HepG2 (cell line): ENCODE data around the gene SLC17A9. TPM values are rescaled to one million over a fixed set of nuclear protein-coding genes. Genes with fewer than 3 reads are reported as not detected.

ENCODE experiments used
- HNRNPH1 ChIP-seq: fragments of 200-400 bp; formaldehyde crosslinking; optimal IDR thresholded peaks from 2 replicates; pipeline ENCODE3; 2017; ENCODE audit warnings: mild to moderate bottlenecking, low read depth, low read length
- JUN ChIP-seq: sonication (generic); formaldehyde crosslinking; IDR thresholded peaks from 2 replicates; pipeline ENCODE4 v1.4.0; 2020; ENCODE audit warnings: mild to moderate bottlenecking, missing genetic modification reagents
- RBAK ChIP-seq: sonication (generic); formaldehyde crosslinking; IDR thresholded peaks from 2 replicates; pipeline ENCODE4 v1.5.1; 2020; ENCODE audit warnings: mild to moderate bottlenecking, missing genetic modification reagents
- ZMYM4 ChIP-seq: sonication (generic); formaldehyde crosslinking; IDR thresholded peaks from 2 replicates; pipeline ENCODE4 v1.8.1; 2023; ENCODE audit warnings: mild to moderate bottlenecking, missing genetic modification reagents
- ZNF225 ChIP-seq: sonication (generic); formaldehyde crosslinking; IDR thresholded peaks from 2 replicates; pipeline ENCODE4 v1.4.0; 2020; ENCODE audit warnings: mild to moderate bottlenecking, missing genetic modification reagents
- polyA plus RNA-seq, 8 experiments: library from polyadenylated mRNA; depleted of rRNA in 3 of 8; stranded (reverse) in 7 of 8; unstranded in 1 of 8; fragments of >200 nt; fragmentation: Illumina TruSeq in 4 of 8; extraction: Trizol in 4 of 8; gene quantifications; 2 replicates each; pipeline versions ENCODE4 v1.2.1 to v1.2.3, GENCODE V29; 2011 to 2016; ENCODE audit warnings: low read depth in 4 of 8, missing spikeins in 1 of 8, mixed read lengths in 1 of 8; ENCODE audit not compliant: insufficient read depth in 1 of 8
- total RNA-seq, 5 experiments: library from RNA; depleted of rRNA; stranded (reverse); fragments of >200 nt; fragmentation: Illumina TruSeq; extraction: Trizol; gene quantifications; 2 replicates each; pipeline ENCODE4 v1.2.3, GENCODE V29; 2016; ENCODE audit warnings: low read depth in 1 of 5
- TF ChIP-seq, protein P1 (sequence below): IDR thresholded peaks from 2 replicates; pipeline ENCODE4 v1.4.0; 2020; ENCODE audit warnings: mild to moderate bottlenecking, missing genetic modification reagents
- TF ChIP-seq, protein P2 (sequence below): sonication (generic); formaldehyde crosslinking; IDR thresholded peaks from 2 replicates; pipeline ENCODE4 v1.5.0; 2020; ENCODE audit warnings: missing genetic modification reagents
- TF ChIP-seq, protein P3 (sequence below): sonication (generic); formaldehyde crosslinking; IDR thresholded peaks from 2 replicates; pipeline ENCODE4 v1.4.0; 2020; ENCODE audit warnings: missing genetic modification reagents
- TF ChIP-seq, protein P4 (sequence below): sonication (generic); formaldehyde crosslinking; IDR thresholded peaks from 2 replicates; pipeline ENCODE4 v1.8.1; 2023; ENCODE audit warnings: mild to moderate bottlenecking, missing genetic modification reagents
- TF ChIP-seq, protein P5 (sequence below): sonication (generic); formaldehyde crosslinking; IDR thresholded peaks from 2 replicates; pipeline ENCODE4 v1.4.0; 2020; ENCODE audit warnings: mild to moderate bottlenecking, missing genetic modification reagents
- TF ChIP-seq, protein P6 (sequence below): sonication (generic); formaldehyde crosslinking; IDR thresholded peaks from 2 replicates; pipeline ENCODE4 v1.8.0; 2022; ENCODE audit warnings: mild to moderate bottlenecking, missing genetic modification reagents, borderline replicate concordance
- TF ChIP-seq, protein P7 (sequence below): sonication (generic); formaldehyde crosslinking; IDR thresholded peaks from 2 replicates; pipeline ENCODE4 v1.4.0; 2020; ENCODE audit warnings: missing genetic modification reagents, borderline replicate concordance

SLC17A9 gene
- total and polyA plus RNA-seq, 2 of the 13 experiments (the other 11 are each of a cell fraction or from before 2014, with no cell fraction given): 110 to 191 TPM

DNA sequence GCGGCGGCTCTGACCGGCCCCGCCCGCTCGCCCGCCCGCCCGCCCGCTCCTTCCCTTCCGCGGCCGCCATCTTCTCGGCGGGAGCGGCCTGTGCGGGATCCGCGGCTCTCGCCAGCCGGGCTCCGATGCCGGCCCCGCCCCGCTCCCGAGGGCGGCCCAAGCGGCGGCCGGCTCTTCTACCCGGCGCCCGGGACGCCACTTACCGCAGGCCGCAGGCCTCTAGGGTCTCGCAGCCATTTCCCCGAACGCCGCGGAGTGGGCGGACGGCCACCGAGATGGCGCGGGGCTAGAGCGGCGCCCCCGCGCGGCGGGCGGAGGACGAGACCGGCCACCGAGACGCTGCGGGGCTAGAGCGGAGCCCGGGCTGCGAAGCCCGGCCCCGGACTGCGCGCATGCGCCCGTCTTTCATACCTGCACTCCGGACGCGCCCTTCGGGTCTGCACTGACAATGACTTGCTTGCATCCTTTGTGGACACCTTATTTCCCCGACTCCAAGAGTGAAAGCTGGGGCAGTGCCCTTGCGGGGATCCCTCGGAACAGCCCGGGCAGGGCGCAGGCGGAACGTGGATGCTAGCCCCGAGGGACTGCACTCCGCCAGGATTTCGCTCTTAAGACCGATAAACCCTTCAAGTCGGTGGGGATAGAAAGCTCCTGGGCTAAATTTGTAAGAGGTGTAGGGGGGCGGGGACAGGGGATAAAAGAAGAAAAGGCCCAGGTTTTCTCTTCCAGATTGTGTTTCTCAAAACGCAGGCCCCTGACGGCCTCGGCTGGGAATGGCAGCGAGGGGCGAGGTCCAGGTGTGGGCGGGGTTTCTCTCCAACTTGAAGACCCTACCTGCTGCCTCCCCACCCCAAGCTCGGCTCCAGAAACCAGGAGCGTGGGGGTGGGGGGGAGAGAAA is 26.0 kb upstream of the SLC17A9 start, which contains the start of gene DIDO1 (continued):
- TF ChIP-seq, protein P1, sequence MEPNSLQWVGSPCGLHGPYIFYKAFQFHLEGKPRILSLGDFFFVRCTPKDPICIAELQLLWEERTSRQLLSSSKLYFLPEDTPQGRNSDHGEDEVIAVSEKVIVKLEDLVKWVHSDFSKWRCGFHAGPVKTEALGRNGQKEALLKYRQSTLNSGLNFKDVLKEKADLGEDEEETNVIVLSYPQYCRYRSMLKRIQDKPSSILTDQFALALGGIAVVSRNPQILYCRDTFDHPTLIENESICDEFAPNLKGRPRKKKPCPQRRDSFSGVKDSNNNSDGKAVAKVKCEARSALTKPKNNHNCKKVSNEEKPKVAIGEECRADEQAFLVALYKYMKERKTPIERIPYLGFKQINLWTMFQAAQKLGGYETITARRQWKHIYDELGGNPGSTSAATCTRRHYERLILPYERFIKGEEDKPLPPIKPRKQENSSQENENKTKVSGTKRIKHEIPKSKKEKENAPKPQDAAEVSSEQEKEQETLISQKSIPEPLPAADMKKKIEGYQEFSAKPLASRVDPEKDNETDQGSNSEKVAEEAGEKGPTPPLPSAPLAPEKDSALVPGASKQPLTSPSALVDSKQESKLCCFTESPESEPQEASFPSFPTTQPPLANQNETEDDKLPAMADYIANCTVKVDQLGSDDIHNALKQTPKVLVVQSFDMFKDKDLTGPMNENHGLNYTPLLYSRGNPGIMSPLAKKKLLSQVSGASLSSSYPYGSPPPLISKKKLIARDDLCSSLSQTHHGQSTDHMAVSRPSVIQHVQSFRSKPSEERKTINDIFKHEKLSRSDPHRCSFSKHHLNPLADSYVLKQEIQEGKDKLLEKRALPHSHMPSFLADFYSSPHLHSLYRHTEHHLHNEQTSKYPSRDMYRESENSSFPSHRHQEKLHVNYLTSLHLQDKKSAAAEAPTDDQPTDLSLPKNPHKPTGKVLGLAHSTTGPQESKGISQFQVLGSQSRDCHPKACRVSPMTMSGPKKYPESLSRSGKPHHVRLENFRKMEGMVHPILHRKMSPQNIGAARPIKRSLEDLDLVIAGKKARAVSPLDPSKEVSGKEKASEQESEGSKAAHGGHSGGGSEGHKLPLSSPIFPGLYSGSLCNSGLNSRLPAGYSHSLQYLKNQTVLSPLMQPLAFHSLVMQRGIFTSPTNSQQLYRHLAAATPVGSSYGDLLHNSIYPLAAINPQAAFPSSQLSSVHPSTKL (CRISPR knock-in tag): peak; percentile 70
- TF ChIP-seq RBAK (no peak), HNRNPH1 (no peak), ZMYM4 (CRISPR knock-in tag) (peak; percentile 65), ZNF225 (CRISPR knock-in tag) (no peak), JUN (no peak)
- TF ChIP-seq, protein P2, sequence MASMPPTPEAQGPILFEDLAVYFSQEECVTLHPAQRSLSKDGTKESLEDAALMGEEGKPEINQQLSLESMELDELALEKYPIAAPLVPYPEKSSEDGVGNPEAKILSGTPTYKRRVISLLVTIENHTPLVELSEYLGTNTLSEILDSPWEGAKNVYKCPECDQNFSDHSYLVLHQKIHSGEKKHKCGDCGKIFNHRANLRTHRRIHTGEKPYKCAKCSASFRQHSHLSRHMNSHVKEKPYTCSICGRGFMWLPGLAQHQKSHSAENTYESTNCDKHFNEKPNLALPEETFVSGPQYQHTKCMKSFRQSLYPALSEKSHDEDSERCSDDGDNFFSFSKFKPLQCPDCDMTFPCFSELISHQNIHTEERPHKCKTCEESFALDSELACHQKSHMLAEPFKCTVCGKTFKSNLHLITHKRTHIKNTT (CRISPR knock-in tag): no peak
- TF ChIP-seq, protein P3, sequence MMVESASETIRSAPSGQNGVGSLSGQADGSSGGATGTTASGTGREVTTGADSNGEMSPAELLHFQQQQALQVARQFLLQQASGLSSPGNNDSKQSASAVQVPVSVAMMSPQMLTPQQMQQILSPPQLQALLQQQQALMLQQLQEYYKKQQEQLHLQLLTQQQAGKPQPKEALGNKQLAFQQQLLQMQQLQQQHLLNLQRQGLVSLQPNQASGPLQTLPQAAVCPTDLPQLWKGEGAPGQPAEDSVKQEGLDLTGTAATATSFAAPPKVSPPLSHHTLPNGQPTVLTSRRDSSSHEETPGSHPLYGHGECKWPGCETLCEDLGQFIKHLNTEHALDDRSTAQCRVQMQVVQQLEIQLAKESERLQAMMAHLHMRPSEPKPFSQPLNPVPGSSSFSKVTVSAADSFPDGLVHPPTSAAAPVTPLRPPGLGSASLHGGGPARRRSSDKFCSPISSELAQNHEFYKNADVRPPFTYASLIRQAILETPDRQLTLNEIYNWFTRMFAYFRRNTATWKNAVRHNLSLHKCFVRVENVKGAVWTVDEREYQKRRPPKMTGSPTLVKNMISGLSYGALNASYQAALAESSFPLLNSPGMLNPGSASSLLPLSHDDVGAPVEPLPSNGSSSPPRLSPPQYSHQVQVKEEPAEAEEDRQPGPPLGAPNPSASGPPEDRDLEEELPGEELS (CRISPR knock-in tag): peak; percentile 54
- TF ChIP-seq, protein P4, sequence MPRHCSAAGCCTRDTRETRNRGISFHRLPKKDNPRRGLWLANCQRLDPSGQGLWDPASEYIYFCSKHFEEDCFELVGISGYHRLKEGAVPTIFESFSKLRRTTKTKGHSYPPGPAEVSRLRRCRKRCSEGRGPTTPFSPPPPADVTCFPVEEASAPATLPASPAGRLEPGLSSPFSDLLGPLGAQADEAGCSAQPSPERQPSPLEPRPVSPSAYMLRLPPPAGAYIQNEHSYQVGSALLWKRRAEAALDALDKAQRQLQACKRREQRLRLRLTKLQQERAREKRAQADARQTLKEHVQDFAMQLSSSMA: 0 out of 2 replicates have a peak, but pooled peaks have one; percentile 36
- TF ChIP-seq, protein P5, sequence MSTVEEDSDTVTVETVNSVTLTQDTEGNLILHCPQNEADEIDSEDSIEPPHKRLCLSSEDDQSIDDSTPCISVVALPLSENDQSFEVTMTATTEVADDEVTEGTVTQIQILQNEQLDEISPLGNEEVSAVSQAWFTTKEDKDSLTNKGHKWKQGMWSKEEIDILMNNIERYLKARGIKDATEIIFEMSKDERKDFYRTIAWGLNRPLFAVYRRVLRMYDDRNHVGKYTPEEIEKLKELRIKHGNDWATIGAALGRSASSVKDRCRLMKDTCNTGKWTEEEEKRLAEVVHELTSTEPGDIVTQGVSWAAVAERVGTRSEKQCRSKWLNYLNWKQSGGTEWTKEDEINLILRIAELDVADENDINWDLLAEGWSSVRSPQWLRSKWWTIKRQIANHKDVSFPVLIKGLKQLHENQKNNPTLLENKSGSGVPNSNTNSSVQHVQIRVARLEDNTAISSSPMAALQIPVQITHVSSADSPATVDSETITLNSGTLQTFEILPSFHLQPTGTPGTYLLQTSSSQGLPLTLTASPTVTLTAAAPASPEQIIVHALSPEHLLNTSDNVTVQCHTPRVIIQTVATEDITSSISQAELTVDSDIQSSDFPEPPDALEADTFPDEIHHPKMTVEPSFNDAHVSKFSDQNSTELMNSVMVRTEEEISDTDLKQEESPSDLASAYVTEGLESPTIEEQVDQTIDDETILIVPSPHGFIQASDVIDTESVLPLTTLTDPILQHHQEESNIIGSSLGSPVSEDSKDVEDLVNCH: no peak; the same call in 1 of the 2 replicates
- TF ChIP-seq, protein P6, sequence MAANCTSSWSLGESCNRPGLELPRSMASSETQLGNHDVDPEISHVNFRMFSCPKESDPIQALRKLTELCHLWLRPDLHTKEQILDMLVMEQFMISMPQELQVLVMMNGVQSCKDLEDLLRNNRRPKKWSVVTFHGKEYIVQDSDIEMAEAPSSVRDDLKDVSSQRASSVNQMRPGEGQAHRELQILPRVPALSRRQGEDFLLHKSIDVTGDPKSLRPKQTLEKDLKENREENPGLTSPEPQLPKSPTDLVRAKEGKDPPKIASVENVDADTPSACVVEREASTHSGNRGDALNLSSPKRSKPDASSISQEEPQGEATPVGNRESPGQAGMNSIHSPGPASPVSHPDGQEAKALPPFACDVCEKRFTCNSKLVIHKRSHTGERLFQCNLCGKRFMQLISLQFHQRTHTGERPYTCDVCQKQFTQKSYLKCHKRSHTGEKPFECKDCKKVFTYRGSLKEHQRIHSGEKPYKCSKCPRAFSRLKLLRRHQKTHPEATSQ (CRISPR knock-in tag): peak; percentile 88
- TF ChIP-seq, protein P7, sequence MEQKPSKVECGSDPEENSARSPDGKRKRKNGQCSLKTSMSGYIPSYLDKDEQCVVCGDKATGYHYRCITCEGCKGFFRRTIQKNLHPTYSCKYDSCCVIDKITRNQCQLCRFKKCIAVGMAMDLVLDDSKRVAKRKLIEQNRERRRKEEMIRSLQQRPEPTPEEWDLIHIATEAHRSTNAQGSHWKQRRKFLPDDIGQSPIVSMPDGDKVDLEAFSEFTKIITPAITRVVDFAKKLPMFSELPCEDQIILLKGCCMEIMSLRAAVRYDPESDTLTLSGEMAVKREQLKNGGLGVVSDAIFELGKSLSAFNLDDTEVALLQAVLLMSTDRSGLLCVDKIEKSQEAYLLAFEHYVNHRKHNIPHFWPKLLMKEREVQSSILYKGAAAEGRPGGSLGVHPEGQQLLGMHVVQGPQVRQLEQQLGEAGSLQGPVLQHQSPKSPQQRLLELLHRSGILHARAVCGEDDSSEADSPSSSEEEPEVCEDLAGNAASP (CRISPR knock-in tag): peak; percentile 69; the same call in 1 of the 2 replicates
